ENCODE measurements around the gene WASF2.
A peak's percentile ranks its signal among the peaks of the same experiment; 100 is the strongest.

Gene WASF2

DNA sequence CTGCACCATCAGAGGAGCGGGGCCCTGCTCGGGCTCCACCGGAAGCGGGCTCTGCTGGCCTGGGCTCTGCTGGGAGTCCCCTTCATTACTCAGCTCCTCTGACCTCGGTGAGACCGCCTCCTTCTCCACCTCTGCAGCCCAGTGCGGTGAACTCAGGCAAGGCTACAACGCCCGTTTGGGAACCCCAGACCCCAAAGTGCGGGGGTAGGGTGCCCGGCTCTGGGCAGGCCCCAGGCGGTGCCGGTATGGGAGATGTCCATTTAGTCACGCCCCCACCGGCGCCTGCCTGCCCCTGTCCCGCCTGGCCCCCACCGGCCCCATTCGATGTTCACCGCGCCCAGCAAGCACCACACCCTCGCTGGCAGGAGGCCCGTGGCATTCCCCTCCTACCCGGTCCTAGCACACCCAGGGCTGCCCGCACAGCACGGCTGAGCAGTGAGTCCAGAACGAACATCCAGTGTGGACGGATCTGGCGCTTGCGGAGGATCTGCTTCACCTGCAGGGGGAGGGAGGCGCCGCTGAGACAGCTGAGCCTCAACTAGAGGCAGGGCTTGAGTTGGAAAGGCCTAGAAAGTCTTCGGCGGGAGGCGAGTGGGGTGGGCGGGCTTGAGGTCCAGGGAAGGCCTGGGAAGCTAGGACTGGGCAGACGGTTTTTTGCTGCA is 133.2 kb downstream of the WASF2 start:
- Histone ChIP-seq H3K4me3 (ENCODE audit: low read depth in 1 of 2, low read length in 1 of 2) (peak overlapping the region; percentile 49 to 70), H3K36me3 (peaks cover 27% of the 10 kb centered on the region), H3K9me3 (no peaks in the 10 kb centered on the region), H3K4me1 (ENCODE audit: control insufficient read depth in 1 of 2, insufficient read depth in 1 of 2, low read depth in 1 of 2, low read length in 1 of 2) (peaks cover 29 to 40% of the 10 kb centered on the region in 2 experiments), H3K27me3 (peaks cover 34% of the 10 kb centered on the region), H3K27ac (peak overlapping the region; percentile 73)
- TF ChIP-seq, protein P1, sequence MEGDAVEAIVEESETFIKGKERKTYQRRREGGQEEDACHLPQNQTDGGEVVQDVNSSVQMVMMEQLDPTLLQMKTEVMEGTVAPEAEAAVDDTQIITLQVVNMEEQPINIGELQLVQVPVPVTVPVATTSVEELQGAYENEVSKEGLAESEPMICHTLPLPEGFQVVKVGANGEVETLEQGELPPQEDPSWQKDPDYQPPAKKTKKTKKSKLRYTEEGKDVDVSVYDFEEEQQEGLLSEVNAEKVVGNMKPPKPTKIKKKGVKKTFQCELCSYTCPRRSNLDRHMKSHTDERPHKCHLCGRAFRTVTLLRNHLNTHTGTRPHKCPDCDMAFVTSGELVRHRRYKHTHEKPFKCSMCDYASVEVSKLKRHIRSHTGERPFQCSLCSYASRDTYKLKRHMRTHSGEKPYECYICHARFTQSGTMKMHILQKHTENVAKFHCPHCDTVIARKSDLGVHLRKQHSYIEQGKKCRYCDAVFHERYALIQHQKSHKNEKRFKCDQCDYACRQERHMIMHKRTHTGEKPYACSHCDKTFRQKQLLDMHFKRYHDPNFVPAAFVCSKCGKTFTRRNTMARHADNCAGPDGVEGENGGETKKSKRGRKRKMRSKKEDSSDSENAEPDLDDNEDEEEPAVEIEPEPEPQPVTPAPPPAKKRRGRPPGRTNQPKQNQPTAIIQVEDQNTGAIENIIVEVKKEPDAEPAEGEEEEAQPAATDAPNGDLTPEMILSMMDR (IDR thresholded peaks at IDR 0.05) = no peak

DNA sequence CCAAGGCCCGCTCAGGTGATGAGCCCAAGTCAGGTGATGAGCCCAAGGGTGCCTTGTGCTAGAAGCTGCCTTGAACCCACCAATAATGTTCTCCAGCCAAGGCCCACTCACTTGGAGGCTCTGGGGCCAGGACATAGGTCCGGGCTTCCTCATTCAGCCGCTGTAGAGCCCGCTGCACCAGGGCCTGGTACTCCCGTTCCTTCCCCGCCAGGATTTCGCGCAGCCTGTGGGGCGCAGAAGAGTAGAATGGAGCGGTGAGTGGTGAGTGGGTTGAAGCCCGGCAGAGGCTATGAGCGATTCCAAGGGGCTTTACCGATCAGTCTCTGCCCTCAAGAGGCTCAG is 133.7 kb downstream of the WASF2 start:
- no peaks in the 10 kb centered on the region for H3K9me3 ChIP-seq
- no peak overlapping the region for H3K4me3 ChIP-seq (ENCODE audit: low read depth in 1 of 2, low read length in 1 of 2)
- H3K4me1 ChIP-seq (ENCODE audit: control insufficient read depth in 1 of 2, insufficient read depth in 1 of 2, low read depth in 1 of 2, low read length in 1 of 2) = peaks cover 29 to 40% of the 10 kb centered on the region in 2 experiments
- TF ChIP-seq, protein P1 (IDR thresholded peaks at IDR 0.05) = no peak
- peak overlapping the region; percentile 73 for H3K27ac ChIP-seq
- peaks cover 29% of the 10 kb centered on the region for H3K27me3 ChIP-seq
- H3K36me3 ChIP-seq = peaks cover 32% of the 10 kb centered on the region

DNA sequence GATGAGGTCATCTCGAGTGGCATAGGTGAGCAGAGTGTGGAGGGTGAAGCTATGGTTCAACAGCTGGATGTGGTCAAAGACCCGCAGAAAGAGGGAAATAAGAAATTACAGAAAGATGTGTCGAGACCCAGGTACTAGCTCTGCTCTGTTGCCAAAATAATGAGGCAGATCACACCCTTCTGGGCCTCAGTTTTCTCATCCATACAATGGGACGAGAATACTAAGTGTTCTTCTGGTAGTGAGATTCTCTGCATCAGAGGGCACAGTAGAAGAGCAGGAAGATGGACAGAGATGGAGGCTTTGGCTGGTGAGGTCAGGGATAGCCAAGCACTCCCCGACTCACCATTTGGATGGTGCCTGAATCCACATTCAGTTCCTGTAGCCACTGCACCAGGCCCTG is 134.3 kb downstream of the WASF2 start:
- no peaks in the 10 kb centered on the region for H3K9me3 ChIP-seq
- peaks cover 38% of the 10 kb centered on the region for H3K36me3 ChIP-seq
- TF ChIP-seq, protein P1 (IDR thresholded peaks at IDR 0.05) = no peak
- no peak overlapping the region for H3K4me3 ChIP-seq (ENCODE audit: low read depth in 1 of 2, low read length in 1 of 2)
- peaks cover 23% of the 10 kb centered on the region for H3K27me3 ChIP-seq
- no peak overlapping the region for H3K27ac ChIP-seq
- H3K4me1 ChIP-seq (ENCODE audit: control insufficient read depth in 1 of 2, insufficient read depth in 1 of 2, low read depth in 1 of 2, low read length in 1 of 2) = peaks cover 23 to 35% of the 10 kb centered on the region in 2 experiments
